GM19467 (cell line): ENCODE measurements around the gene LRBA.

Experiments used
- ATAC-seq: cut with Tn5 transposase; IDR thresholded peaks from one replicate; pipeline ENCODE4 v1.9.1; 2021; ENCODE audit warnings: mild to moderate bottlenecking, moderate library complexity; ENCODE audit not compliant: unreplicated experiment

The LRBA gene

GRCh38 chr4:150259861-150260567 is 755.1 kb downstream of the LRBA start:
- no peak for ATAC-seq

GRCh38 chr4:150258569-150258968 is 756.5 kb downstream of the LRBA start:
- ATAC-seq: no peak

GRCh38 chr4:150256841-150257730 is 758.0 kb downstream of the LRBA start:
- ATAC-seq: no peak

GRCh38 chr4:150256225-150256620 is 758.9 kb downstream of the LRBA start:
- ATAC-seq: no peak

- no peak for ATAC-seq
Observed at GRCh38 chr4:150255610-150256224, 759.4 kb downstream of the LRBA start.

GRCh38 chr4:150253965-150254630 is 761.0 kb downstream of the LRBA start:
- no peak for ATAC-seq

GRCh38 chr4:150253416-150253815 is 761.7 kb downstream of the LRBA start:
- no peak for ATAC-seq

- no peak for ATAC-seq
Observed at GRCh38 chr4:150252741-150253140, 762.3 kb downstream of the LRBA start.

- ATAC-seq: no peak
Observed at GRCh38 chr4:150252306-150252705, 762.8 kb downstream of the LRBA start.

- ATAC-seq: no peak
Observed at GRCh38 chr4:150251752-150252190, 763.3 kb downstream of the LRBA start.

- ATAC-seq: no peak
Observed at GRCh38 chr4:150250998-150251651, 764.0 kb downstream of the LRBA start.

GRCh38 chr4:150250293-150250997 is 764.6 kb downstream of the LRBA start:
- ATAC-seq: no peak

- ATAC-seq: no peak
Observed at GRCh38 chr4:150248181-150248580, 766.9 kb downstream of the LRBA start.

GRCh38 chr4:150247184-150247583 is 767.9 kb downstream of the LRBA start:
- ATAC-seq: no peak

- ATAC-seq: no peak
Observed at GRCh38 chr4:150244600-150244999, 770.5 kb downstream of the LRBA start.

GRCh38 chr4:150243932-150244331 is 771.2 kb downstream of the LRBA start:
- no peak for ATAC-seq

GRCh38 chr4:150242820-150243458 is 772.1 kb downstream of the LRBA start:
- ATAC-seq: no peak

- no peak for ATAC-seq
Observed at GRCh38 chr4:150240011-150240410, 775.1 kb downstream of the LRBA start.

GRCh38 chr4:150238591-150238990 is 776.5 kb downstream of the LRBA start:
- no peak for ATAC-seq
